LNCAP (cell line): Measurements from ENCODE around the gene ACER2.

Source experiments
- CTCF ChIP-seq: fragments of 450-650 bp; IDR thresholded peaks from 2 replicates; pipeline ENCODE4 v1.5.1; 2017; ENCODE audit warnings: mild to moderate bottlenecking

Gene ACER2

GRCh38 chr9:19408693-19409400 is at the start of gene ACER2:
ACER2 (plus strand) TSS chr9:19409009; CDS start chr9:19409085, 76 bp downstream.
- TF ChIP-seq CTCF = peak; percentile 26; the same call in 1 of the 2 replicates

- TF ChIP-seq CTCF = no peak
Measured at GRCh38 chr9:19369107-19369506, 39.7 kb upstream of the ACER2 start.

- peak; percentile 33; the same call in 1 of the 2 replicates for TF ChIP-seq CTCF
Measured at GRCh38 chr9:19371942-19372341, 36.9 kb upstream of the ACER2 start.

GRCh38 chr9:19372567-19372966 is 36.2 kb upstream of the ACER2 start:
- no peak for TF ChIP-seq CTCF

GRCh38 chr9:19373527-19373926 is 35.3 kb upstream of the ACER2 start:
- no peak for TF ChIP-seq CTCF

GRCh38 chr9:19375538-19375937 is 33.3 kb upstream of the ACER2 start:
- TF ChIP-seq CTCF = no peak

GRCh38 chr9:19376931-19377330 is 31.9 kb upstream of the ACER2 start:
- no peak for TF ChIP-seq CTCF

GRCh38 chr9:19378164-19378563 is 30.6 kb upstream of the ACER2 start:
- no peak for TF ChIP-seq CTCF
